Left ventricle myocardium inferior (tissue), 1 donor: Measurements from ENCODE around the gene DPH1. TPM values are rescaled to one million over a fixed set of nuclear protein-coding genes. Genes with fewer than 3 reads are reported as not detected.

ENCODE experiments used
- DNase-seq: peaks from one replicate; pipeline ENCODE4 v3.0.0-alpha.2; 2020
- H3K27ac ChIP-seq: fragments of 200-600 bp; replicated peaks from 2 replicates; pipeline ENCODE4 v1.8.0; 2021
- H3K27me3 ChIP-seq: fragments of 200-600 bp; 2 replicates; pipeline ENCODE4 v1.8.0; 2021; ENCODE audit warnings: low read depth
- H3K36me3 ChIP-seq: fragments of 200-600 bp; 2 replicates; pipeline ENCODE4 v1.8.0; 2021
- H3K4me1 ChIP-seq: fragments of 200-600 bp; 2 replicates; pipeline ENCODE4 v1.8.0; 2021
- H3K4me3 ChIP-seq: fragments of 200-600 bp; 2 replicates; pipeline ENCODE4 v1.8.0; 2021; ENCODE audit warnings: mild to moderate bottlenecking, moderate library complexity
- H3K9me3 ChIP-seq: fragments of 200-600 bp; replicated peaks from 2 replicates; pipeline ENCODE4 v1.8.0; 2021
- intact Hi-C: fragments of 100-400 bp; cut with micrococcal nuclease; formaldehyde crosslinking; loops from one replicate; pipeline ENCODE4 v1.11.0; 2022
- total RNA-seq: library from RNA; stranded (reverse); fragmentation: NEBNext Ultra II Directional; extraction: Animal tissue kit (Norgen Biotek cat#: 25700); gene quantifications from one replicate; pipeline ENCODE4 v1.2.1, GENCODE V29; 2021
- TF ChIP-seq, protein P1 (sequence below): fragments of 200-600 bp; IDR thresholded peaks from 2 replicates; pipeline ENCODE4 v1.8.0; 2021; ENCODE audit warnings: antibody characterized with exemption, mild to moderate bottlenecking, borderline replicate concordance
- donor health status: DM: no; HTN: yes; CAD: no; lungs with severe emphysema.

The DPH1 gene
- total RNA-seq, 1 donor from 2014 or later, result 29.1 TPM

DNA sequence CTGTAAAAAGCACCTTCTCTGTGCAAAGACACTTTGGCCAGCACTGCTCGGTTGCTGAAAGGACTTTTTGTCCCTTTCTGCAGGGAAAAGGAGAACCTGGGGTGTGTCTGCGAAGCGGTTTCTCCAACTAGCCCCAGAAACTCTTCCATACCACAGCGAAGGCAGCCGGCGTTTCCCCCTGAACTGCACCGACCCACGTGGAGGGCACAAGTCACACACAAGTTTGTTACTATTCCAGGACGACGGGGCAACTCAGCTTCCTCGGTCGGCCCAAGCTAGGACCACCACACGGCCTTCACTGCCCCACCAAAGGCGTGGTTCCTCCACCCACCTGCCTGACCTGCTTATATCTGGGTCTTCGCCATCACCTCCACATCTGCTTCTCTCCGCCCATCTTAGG, 6.7 kb upstream of the DPH1 start:
- no peaks in the 10 kb centered on the region for H3K9me3 ChIP-seq
- H3K27me3 ChIP-seq, result peaks cover 49% of the 10 kb centered on the region
- DNase-seq, result no peak
- no peak overlapping the region for H3K27ac ChIP-seq
- TF ChIP-seq, protein P1, sequence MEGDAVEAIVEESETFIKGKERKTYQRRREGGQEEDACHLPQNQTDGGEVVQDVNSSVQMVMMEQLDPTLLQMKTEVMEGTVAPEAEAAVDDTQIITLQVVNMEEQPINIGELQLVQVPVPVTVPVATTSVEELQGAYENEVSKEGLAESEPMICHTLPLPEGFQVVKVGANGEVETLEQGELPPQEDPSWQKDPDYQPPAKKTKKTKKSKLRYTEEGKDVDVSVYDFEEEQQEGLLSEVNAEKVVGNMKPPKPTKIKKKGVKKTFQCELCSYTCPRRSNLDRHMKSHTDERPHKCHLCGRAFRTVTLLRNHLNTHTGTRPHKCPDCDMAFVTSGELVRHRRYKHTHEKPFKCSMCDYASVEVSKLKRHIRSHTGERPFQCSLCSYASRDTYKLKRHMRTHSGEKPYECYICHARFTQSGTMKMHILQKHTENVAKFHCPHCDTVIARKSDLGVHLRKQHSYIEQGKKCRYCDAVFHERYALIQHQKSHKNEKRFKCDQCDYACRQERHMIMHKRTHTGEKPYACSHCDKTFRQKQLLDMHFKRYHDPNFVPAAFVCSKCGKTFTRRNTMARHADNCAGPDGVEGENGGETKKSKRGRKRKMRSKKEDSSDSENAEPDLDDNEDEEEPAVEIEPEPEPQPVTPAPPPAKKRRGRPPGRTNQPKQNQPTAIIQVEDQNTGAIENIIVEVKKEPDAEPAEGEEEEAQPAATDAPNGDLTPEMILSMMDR, result no peak
- peak overlapping the region; percentile 77 for H3K4me3 ChIP-seq
- intact Hi-C loops, result loop anchor here (10.0 kb wide), 1 partner anchor 108 kb away; no protein-coding TSS in a partner anchor
- H3K4me1 ChIP-seq, result peaks cover 43% of the 10 kb centered on the region
- H3K36me3 ChIP-seq, result no peaks in the 10 kb centered on the region

DNA sequence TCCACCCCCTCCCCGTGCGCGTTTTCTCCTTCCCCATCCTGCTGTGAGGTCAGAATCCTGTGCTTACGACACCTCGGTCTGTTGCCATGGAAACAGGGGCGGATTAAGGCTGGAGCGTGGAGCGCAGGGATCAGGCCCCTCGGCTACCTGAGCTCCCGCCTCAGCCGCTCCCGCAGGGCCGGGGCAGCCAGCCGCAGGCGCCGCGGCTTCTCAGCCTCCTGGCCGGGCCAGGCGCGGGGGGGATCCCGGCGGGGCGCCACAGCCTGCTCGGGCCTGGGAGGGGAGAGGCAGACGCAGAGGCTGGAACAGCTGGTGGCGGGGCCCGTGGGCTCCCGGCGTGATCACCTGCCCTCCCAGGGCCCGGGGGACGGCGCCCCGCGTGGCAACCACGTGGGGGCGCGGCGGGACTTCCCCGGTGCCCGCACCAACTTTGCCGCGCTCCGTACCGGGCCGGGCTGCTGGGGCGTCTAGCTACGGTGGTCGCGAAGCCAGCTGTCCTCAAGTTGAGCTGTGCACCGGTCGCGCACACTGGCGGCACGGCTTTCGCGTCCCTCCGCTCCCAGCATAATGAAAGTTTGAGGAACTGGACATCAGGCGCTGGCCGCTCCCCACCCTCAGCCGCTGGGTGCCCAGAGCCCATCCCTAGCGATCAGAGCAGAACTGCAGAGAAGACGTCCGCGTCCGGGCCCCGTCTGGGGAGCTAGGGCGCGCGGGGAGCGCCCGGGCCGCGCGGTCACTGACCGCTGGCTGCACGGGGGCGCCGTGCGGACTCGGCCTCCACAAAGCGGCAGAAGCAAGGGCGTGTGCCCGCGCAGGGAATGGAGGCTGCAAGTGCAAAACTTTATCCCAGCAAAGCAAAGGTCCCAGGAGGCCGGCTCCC, 6.0 kb upstream of the DPH1 start:
- Histone ChIP-seq H3K9me3 (no peaks in the 10 kb centered on the region), H3K27ac (peak overlapping the region; percentile 16), H3K4me1 (peaks cover 43% of the 10 kb centered on the region), H3K4me3 (peak overlapping the region; percentile 77), H3K36me3 (no peaks in the 10 kb centered on the region), H3K27me3 (peaks cover 56% of the 10 kb centered on the region)
- no peak for DNase-seq
- intact Hi-C loops, result loop anchor here (10.0 kb wide), 1 partner anchor 109 kb away; no protein-coding TSS in a partner anchor
- TF ChIP-seq, protein P1, result no peak

DNA sequence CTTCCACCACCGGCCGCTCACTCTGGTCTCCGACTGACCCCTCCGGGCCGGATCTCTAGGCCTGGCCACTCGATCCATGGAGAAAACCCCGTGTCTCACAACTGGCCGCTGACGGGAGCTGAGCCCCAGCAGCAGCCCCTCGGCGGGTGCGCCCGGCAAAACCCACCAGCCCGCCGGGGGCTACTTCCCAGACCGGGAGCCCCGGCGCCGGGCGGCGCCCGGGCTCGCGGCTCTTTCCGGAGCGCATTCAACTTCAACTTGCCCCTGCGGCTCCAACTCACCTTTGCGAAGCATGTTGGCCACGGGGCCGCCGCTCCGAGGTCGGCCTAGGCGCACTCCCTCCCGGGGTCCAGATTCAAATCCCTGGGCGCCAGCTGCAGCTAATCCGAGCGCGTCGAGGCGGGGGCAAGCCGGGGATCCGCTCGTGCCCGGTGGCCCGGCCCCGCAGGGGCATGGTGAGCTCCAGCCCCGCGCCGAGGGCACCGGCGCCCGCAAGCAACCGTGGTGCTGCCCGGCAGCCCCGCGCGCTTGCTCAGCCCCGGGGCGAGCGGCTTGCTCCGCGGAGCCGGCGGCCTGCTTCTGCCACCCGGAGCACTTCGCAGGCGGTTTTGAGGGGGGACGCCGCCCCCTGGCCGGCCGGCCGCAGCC, 5.3 kb upstream of the DPH1 start:
- TF ChIP-seq, protein P1, result no peak
- peaks cover 57% of the 10 kb centered on the region for H3K27me3 ChIP-seq
- no peaks in the 10 kb centered on the region for H3K9me3 ChIP-seq
- no peak for DNase-seq
- intact Hi-C loops, result loop anchor here (10.0 kb wide), 1 partner anchor 110 kb away; no protein-coding TSS in a partner anchor
- H3K27ac ChIP-seq, result peak overlapping the region; percentile 80
- peaks cover 46% of the 10 kb centered on the region for H3K4me1 ChIP-seq
- no peaks in the 10 kb centered on the region for H3K36me3 ChIP-seq
- peak overlapping the region; percentile 77 for H3K4me3 ChIP-seq

DNA sequence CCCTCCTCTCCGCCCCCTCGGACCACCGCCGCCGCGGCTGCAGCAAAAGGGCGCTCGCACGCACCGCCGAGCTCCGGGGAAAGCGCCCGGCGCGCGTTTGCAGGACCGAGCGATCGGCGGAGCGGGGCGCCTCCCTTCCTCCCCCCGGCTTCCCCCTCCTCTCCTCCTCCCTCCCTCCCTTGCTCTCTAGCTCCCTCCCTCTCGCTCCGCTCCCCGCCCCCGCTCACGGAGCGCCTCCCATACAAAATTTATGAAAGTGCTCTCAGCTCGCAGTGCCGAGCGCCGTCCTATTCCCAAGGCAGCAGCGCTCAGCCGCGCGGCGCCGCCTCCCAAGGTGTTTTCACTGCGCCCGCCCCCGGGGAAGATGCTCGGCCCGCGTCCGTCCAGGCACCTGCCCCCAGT, 4.7 kb upstream of the DPH1 start, which contains the start of gene RTN4RL1:
RTN4RL1 (minus strand) TSS at position 115 of the 402 bp plus-strand sequence. CDS start 469 bp downstream, outside the sequence.
- DNase-seq, result peak; percentile 78
- TF ChIP-seq, protein P1, result no peak
- Histone ChIP-seq H3K4me3 (peak within 1 kb of the TSS; percentile 77), H3K36me3 (no peaks in the 10 kb centered on the region), H3K27me3 (peaks cover 57% of the 10 kb centered on the region), H3K9me3 (no peaks in the 10 kb centered on the region), H3K4me1 (peaks cover 48% of the 10 kb centered on the region), H3K27ac (peak within 1 kb of the TSS; percentile 80)
- intact Hi-C loops, result loop anchor here (10.0 kb wide), 1 partner anchor 110 kb away; no protein-coding TSS in a partner anchor

DNA sequence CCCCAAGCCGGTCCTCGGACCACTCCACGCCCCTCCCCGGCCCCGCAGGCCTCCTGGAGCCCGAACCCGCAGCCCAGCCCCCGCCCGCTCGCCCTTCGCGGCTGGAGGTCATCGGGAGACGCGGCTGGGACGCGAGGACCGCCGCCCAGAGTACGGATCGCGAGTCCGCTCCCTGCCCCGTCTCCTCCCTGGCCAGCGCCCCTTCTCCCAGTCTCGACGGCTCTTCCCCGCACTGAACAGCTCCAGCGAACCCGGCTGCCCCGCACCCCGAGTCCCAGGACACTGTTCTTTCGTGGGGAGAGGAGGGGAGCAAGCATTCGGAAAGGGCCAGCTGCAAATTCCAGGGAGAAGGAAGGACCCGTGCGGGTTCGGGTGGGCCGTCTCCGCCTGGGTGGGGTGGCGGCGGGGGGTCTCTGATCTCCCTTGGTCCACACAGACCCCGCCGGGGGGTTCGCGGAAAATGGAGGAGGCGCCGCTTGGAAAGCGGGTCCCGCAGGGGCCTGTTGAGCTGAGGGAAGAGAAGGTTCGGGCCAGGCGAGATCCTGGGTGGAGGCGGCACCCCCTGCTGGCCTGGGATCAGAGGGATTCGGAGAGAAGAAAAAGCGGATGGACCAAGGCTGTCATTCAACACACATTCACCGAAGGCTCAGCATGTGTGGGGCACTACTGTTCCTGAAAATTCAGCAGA, 4.2 kb upstream of the DPH1 start:
- H3K4me3 ChIP-seq, result peak overlapping the region; percentile 77
- no peaks in the 10 kb centered on the region for H3K9me3 ChIP-seq
- peak; percentile 78 for DNase-seq
- H3K27ac ChIP-seq, result peak overlapping the region; percentile 80
- TF ChIP-seq, protein P1, result peak; percentile 78
- peaks cover 57% of the 10 kb centered on the region for H3K27me3 ChIP-seq
- intact Hi-C loops, result loop anchor here (10.0 kb wide), 1 partner anchor 111 kb away; no protein-coding TSS in a partner anchor
- peaks cover 49% of the 10 kb centered on the region for H3K4me1 ChIP-seq
- no peaks in the 10 kb centered on the region for H3K36me3 ChIP-seq
